ENCODE data around the gene PCDHB14. TPM values are rescaled to one million over a fixed set of nuclear protein-coding genes. Genes with fewer than 3 reads are reported as not detected.
A peak's percentile ranks its signal among the peaks of the same experiment; 100 is the strongest.
"Not testable (repeated sequence)": the region's sequence is repeated elsewhere in the genome, so short reads cannot be mapped to it uniquely, and the experiment has no call there.

PCDHB14 gene
- total RNA-seq (1 to 10 TPM; 2.6 to 6.1 (median 4.3) TPM), polyA plus RNA-seq (1 to 10 TPM in 1 of 2 donors, under 1 TPM in 1; 0.91 to 1.7 TPM)
- long read RNA-seq, donor 1 = 0 reads
- long read RNA-seq, donor 2, full-length matches to known transcripts = 6 of 6 reads
- long read RNA-seq, donor 2, partial matches to known transcripts = 0 of 6 reads
- long read RNA-seq, donor 2, other reads (novel, unspliced or antisense) = 0 of 6 reads
- long read RNA-seq, donor 3 = 0 reads

DNA sequence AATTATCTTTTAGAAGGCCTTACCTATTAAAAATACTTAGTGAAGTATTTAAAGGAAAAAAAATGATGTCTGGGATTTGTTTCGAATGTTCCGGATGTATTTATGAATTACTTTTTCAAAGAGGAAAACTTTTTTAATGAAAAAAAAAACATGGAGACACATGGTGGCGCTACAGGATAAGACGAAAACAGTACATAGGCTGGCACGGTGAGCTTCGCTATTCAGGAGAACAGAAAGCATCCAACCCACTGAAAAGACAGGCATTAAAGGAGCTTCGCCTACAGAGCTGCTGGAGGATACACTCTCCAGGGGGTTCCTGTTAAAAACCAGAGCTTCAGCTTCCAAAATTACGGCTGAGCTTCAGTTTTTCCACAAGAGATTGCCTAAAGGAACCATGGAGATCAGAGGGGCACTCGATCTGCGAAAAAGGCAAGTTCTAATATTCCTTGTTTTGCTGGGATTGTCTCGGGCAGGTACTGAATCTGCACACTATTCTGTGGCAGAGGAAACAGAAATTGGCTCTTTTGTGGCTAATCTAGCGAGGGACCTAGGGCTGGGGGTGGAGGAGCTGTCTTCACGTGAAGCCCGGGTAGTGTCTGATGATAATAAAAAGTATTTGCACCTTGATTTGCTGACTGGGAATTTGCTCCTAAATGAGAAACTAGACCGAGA lies at the start of gene PCDHB14:
PCDHB14 (plus strand) TSS at position 232 of the 672 bp plus-strand sequence; CDS start at position 395, 163 bp downstream.
- no peak for DNase-seq
- Histone ChIP-seq H3K27ac (no peak within 1 kb of the TSS), H3K9me3 (peaks cover 0 to 99% (median 71%) of the 10 kb centered on the region in 12 donors), H3K4me1 (no peaks in the 10 kb centered on the region), H3K36me3 (peaks cover 0 to 4% (median 0%) of the 10 kb centered on the region in 9 donors), H3K27me3 (no peaks in the 10 kb centered on the region), H3K4me3 (peak within 1 kb of the TSS in 10 of 12 donors; percentile 15 to 43 (median 30))
- peak in 2 of 4 donors; percentile 43 to 57 for ATAC-seq
- TF ChIP-seq, protein P1, sequence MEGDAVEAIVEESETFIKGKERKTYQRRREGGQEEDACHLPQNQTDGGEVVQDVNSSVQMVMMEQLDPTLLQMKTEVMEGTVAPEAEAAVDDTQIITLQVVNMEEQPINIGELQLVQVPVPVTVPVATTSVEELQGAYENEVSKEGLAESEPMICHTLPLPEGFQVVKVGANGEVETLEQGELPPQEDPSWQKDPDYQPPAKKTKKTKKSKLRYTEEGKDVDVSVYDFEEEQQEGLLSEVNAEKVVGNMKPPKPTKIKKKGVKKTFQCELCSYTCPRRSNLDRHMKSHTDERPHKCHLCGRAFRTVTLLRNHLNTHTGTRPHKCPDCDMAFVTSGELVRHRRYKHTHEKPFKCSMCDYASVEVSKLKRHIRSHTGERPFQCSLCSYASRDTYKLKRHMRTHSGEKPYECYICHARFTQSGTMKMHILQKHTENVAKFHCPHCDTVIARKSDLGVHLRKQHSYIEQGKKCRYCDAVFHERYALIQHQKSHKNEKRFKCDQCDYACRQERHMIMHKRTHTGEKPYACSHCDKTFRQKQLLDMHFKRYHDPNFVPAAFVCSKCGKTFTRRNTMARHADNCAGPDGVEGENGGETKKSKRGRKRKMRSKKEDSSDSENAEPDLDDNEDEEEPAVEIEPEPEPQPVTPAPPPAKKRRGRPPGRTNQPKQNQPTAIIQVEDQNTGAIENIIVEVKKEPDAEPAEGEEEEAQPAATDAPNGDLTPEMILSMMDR (IDR thresholded peaks at IDR 0.05) = peak in 6 of 12 donors; percentile 17 to 41 (median 30)
- no peak for TF ChIP-seq POLR2A (IDR thresholded peaks at IDR 0.05)
- intact Hi-C loops (cut with DNase I) = loop anchor here in 3 of 10 donors (5.0 to 10.0 kb wide), 2 partner anchors 112 to 339 kb away; partner anchors contain the start of genes PCDHGA1 (in 1 of the 3) and PCDHGA2 (in 1 of the 3)
- WGBS, 4 donors = 24 to 36% (median 31%) methylated on average over 15 of the region's 15 CpGs

DNA sequence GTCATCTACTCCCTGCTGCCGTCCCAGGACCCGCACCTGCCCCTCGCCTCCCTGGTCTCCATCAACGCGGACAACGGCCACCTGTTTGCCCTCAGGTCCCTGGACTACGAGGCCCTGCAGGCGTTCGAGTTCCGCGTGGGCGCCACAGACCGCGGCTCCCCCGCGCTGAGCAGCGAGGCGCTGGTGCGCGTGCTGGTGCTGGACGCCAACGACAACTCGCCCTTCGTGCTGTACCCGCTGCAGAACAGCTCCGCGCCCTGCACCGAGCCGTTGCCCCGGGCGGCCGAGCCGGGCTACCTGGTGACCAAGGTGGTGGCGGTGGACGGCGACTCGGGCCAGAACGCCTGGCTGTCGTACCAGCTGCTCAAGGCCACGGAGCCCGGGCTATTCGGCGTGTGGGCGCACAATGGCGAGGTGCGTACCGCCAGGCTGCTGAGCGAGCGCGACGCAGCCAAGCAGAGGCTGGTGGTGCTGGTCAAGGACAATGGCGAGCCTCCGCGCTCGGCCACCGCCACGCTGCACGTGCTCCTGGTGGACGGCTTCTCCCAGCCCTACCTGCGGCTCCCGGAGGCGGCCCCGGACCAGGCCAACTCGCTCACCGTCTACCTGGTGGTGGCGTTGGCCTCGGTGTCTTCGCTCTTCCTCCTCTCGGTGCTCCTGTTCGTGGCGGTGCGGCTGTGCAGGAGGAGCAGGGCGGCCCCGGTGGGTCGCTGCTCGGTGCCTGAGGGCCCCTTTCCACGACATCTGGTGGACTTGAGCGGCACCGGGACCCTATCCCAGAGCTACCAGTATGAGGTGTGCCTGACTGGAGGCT lies 48.6 kb upstream of the PCDHB14 start:
- 34 to 38% (median 35%) methylated on average over 40 to 79 of the region's 79 CpGs for WGBS, 4 donors
- not testable (repeated sequence) for H3K4me3 ChIP-seq, DNase-seq, H3K27ac ChIP-seq, H3K36me3 ChIP-seq, ATAC-seq, H3K4me1 ChIP-seq
- Histone ChIP-seq H3K9me3 (peaks cover 0 to 74% (median 19%) of the 10 kb centered on the region in 12 donors), H3K27me3 (peaks cover 0 to 51% (median 31%) of the 10 kb centered on the region in 9 donors)
- intact Hi-C loops (cut with DNase I) = loop anchor here in 3 of 10 donors (10.0 kb wide), 1 partner anchor 390 kb away; no protein-coding TSS in a partner anchor

DNA sequence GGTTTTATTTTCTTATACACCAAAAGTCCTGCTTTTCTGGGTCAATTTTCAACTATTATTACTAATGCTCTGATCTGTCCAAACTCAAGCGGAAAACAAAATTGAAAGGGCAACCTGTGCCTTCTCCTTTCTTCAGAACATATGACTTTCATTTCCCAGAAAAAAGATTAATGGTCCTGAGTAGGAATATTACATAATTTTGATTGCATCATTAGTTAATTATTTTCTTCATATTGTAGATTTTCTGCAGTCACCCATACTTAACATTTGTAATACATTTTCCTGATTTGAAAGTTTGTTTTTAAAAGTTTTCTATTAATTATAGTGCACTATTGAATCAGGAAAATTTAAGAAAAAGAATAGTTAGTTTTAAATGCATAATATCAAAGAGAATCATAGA lies 47.2 kb upstream of the PCDHB14 start:
- peaks cover 0 to 75% (median 21%) of the 10 kb centered on the region in 12 donors for H3K9me3 ChIP-seq
- no peak overlapping the region for H3K4me3 ChIP-seq
- TF ChIP-seq, protein P1 (IDR thresholded peaks at IDR 0.05) = no peak
- TF ChIP-seq POLR2A (IDR thresholded peaks at IDR 0.05) = no peak
- no peaks in the 10 kb centered on the region for H3K36me3 ChIP-seq
- 62 to 77% (median 63%) methylated on average over 1 of the region's 1 CpG for WGBS, 4 donors
- no peaks in the 10 kb centered on the region for H3K4me1 ChIP-seq
- ATAC-seq (no peak), DNase-seq (no peak)
- no peak overlapping the region for H3K27ac ChIP-seq
- peaks cover 0 to 63% (median 33%) of the 10 kb centered on the region in 9 donors for H3K27me3 ChIP-seq
- intact Hi-C loops (cut with DNase I) = loop anchor here in 3 of 10 donors (10.0 kb wide), 1 partner anchor 389 kb away; no protein-coding TSS in a partner anchor

DNA sequence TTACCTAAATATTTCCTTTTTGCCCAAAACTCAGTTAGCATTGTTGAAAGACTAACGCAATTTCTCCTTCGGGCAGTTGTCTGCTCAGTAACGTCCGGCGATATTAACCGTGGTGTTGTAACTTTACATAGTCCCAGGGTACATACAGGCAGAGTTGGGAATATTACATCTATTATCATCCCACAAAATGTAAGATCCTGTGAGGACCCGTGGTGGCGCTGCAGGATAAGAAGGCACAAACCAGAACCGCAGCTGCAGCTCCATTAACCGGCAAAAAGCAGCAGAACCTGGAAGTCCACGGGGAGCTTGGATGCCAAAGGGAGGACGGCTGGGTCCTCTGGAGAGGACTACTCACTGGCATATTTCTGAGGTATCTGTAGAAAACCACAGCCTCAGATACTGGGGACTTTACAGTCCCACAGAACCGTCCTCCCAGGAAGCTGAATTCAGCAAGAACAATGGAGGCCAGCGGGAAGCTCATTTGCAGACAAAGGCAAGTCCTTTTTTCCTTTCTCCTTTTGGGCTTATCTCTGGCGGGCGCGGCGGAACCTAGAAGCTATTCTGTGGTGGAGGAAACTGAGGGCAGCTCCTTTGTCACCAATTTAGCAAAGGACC lies 45.5 kb upstream of the PCDHB14 start, which contains the start of gene PCDHB8:
PCDHB8 (plus strand) TSS at position 214 of the 615 bp plus-strand sequence; CDS start at position 459, 245 bp downstream.
- Histone ChIP-seq H3K27me3 (peaks cover 0 to 71% (median 33%) of the 10 kb centered on the region in 9 donors), H3K9me3 (peaks cover 0 to 79% (median 27%) of the 10 kb centered on the region in 12 donors), H3K4me3 (peak within 1 kb of the TSS in 3 of 12 donors; percentile 19 to 48 (median 40))
- not testable (repeated sequence) for H3K4me1 ChIP-seq, H3K36me3 ChIP-seq, DNase-seq, H3K27ac ChIP-seq
- whole genome bisulfite sequencing, 4 donors = 17 to 27% (median 23%) methylated on average over 14 to 15 of the region's 18 CpGs
- TF ChIP-seq, protein P1 (IDR thresholded peaks at IDR 0.05) = peak in 5 of 12 donors; percentile 5 to 52 (median 8)
- ATAC-seq = peak in 3 of 4 donors; percentile 55 to 88 (median 71)
- intact Hi-C loops (cut with DNase I) = loop anchor here in 3 of 10 donors (10.0 kb wide), 1 partner anchor 387 kb away; no protein-coding TSS in a partner anchor

DNA sequence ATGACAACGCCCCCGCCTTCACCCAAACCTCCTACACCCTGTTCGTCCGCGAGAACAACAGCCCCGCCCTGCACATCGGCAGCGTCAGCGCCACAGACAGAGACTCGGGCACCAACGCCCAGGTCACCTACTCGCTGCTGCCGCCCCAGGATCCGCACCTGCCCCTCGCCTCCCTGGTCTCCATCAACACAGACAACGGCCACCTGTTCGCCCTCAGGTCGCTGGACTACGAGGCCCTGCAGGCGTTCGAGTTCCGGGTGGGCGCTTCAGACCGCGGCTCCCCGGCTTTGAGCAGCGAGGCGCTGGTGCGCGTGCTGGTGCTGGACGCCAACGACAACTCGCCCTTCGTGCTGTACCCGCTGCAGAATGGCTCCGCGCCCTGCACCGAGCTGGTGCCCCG lies 43.8 kb upstream of the PCDHB14 start:
- Histone ChIP-seq H3K9me3 (peaks cover 0 to 78% (median 24%) of the 10 kb centered on the region in 12 donors), H3K27me3 (peaks cover 0 to 76% (median 33%) of the 10 kb centered on the region in 9 donors)
- 33 to 37% (median 36%) methylated on average over 31 to 36 of the region's 39 CpGs for WGBS, 4 donors
- DNase-seq, H3K4me3 ChIP-seq, H3K27ac ChIP-seq, H3K36me3 ChIP-seq, ATAC-seq, H3K4me1 ChIP-seq: not testable (repeated sequence)
- intact Hi-C loops (cut with DNase I) = loop anchor here in 3 of 10 donors (10.0 kb wide), 1 partner anchor 385 kb away; no protein-coding TSS in a partner anchor

DNA sequence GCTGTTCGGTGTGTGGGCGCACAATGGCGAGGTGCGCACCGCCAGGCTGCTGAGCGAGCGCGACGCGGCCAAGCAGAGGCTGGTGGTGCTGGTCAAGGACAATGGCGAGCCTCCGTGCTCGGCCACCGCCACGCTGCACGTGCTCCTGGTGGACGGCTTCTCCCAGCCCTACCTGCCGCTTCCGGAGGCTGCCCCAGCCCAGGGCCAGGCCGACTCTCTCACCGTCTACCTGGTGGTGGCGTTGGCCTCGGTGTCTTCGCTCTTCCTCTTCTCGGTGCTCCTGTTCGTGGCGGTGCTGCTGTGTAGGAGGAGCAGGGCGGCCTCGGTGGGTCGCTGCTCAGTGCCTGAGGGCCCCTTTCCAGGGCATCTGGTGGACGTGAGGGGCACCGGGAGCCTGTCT lies 43.3 kb upstream of the PCDHB14 start:
- H3K4me3 ChIP-seq, H3K4me1 ChIP-seq, H3K36me3 ChIP-seq, ATAC-seq, DNase-seq, H3K27ac ChIP-seq: not testable (repeated sequence)
- peaks cover 0 to 78% (median 26%) of the 10 kb centered on the region in 12 donors for H3K9me3 ChIP-seq
- intact Hi-C loops (cut with DNase I) = loop anchor here in 5 of 10 donors (5.0 to 10.0 kb wide), 2 partner anchors 382 to 385 kb away; no protein-coding TSS in a partner anchor
- 23 to 41% (median 34%) methylated on average over 3 to 32 of the region's 32 CpGs for WGBS, 4 donors
- H3K27me3 ChIP-seq = peaks cover 0 to 75% (median 29%) of the 10 kb centered on the region in 9 donors
